ENCODE data around the gene TSPAN18. TPM values are rescaled to one million over a fixed set of nuclear protein-coding genes. Genes with fewer than 3 reads are reported as not detected.

The TSPAN18 gene, protein sequence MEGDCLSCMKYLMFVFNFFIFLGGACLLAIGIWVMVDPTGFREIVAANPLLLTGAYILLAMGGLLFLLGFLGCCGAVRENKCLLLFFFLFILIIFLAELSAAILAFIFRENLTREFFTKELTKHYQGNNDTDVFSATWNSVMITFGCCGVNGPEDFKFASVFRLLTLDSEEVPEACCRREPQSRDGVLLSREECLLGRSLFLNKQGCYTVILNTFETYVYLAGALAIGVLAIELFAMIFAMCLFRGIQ
- total RNA-seq: 10 to 100 TPM; 27.7 to 70.1 (median 50.2) TPM

DNA sequence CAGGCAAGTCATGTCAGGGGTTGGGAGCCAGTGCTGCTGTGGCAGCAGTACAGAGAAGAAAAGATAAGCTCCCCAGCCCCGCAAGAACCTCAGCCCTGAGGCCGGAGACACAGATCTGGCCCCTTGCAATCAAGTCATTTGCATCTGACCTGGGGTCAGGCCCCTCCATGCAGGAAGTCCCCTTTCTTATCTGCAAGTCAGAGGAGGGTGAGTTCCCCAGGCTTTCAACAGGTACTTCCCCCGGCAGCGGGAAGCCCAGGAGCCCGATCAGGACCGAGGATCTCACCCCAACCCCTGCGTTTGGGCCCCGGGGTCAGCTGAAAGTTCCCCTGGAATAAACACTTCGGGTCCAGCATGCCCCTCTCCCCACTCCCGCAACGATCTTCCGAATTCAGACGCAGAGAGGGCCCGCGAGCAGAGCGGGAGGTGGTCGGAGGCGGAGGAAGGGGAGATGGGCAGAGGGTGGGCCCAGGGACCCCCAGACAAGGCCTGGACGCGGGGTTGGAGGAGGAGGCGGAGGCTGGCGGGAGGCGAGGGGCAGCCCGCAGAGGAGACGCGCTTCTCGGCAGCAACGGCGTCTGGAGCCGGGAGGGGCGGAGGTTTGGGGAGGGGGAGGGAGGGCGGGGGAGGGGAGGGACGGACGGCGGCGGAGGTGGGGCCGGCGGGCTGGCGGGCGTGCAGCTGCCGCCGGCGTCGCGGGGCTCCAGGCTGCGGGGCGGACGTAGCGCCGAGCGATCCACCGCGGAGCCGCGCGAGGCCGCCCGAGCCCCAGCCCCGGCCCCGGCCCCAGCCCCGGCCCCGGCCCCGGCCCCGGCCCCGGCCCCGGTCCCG lies at the start of gene TSPAN18:
TSS of gene TSPAN18 (plus strand) at position 680 of the 831 bp plus-strand sequence. CDS start 179,455 bp downstream, outside the sequence.
- Histone ChIP-seq H3K27me3 (no peaks in the 10 kb centered on the region), H3K4me3 (peak within 1 kb of the TSS; percentile 63 to 93 (median 76)), H3K36me3 (no peaks in the 10 kb centered on the region), H3K9me3 (no peaks in the 10 kb centered on the region), H3K27ac (replicated peaks in 1 of 4) (peak within 1 kb of the TSS; percentile 88 to 93 (median 88)), H3K4me1 (peaks cover 42 to 70% (median 63%) of the 10 kb centered on the region in 4 donors)
- no peak for DNase-seq (ENCODE audit: extremely low spot score)
- TF ChIP-seq POLR2AphosphoS5 (IDR thresholded peaks at IDR 0.05) (no peak), EP300 (IDR thresholded peaks at IDR 0.05) (no peak), POLR2A (IDR thresholded peaks at IDR 0.05; ENCODE audit: low read depth) (no peak)
- TF ChIP-seq, protein P1, sequence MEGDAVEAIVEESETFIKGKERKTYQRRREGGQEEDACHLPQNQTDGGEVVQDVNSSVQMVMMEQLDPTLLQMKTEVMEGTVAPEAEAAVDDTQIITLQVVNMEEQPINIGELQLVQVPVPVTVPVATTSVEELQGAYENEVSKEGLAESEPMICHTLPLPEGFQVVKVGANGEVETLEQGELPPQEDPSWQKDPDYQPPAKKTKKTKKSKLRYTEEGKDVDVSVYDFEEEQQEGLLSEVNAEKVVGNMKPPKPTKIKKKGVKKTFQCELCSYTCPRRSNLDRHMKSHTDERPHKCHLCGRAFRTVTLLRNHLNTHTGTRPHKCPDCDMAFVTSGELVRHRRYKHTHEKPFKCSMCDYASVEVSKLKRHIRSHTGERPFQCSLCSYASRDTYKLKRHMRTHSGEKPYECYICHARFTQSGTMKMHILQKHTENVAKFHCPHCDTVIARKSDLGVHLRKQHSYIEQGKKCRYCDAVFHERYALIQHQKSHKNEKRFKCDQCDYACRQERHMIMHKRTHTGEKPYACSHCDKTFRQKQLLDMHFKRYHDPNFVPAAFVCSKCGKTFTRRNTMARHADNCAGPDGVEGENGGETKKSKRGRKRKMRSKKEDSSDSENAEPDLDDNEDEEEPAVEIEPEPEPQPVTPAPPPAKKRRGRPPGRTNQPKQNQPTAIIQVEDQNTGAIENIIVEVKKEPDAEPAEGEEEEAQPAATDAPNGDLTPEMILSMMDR (IDR thresholded peaks at IDR 0.05): no peak
- intact Hi-C loops (cut with DNase I): loop anchor here (1.0 to 5.0 kb wide), 3 partner anchors 51 to 186 kb away; no protein-coding TSS in a partner anchor
- WGBS: 7% methylated on average over 19 of the region's 67 CpGs

- no peak for TF ChIP-seq POLR2A (IDR thresholded peaks at IDR 0.05; ENCODE audit: low read depth)
- TF ChIP-seq, protein P1 (IDR thresholded peaks at IDR 0.05): no peak
- no peak overlapping the region for H3K27ac ChIP-seq (replicated peaks in 1 of 4)
- H3K27me3 ChIP-seq: no peaks in the 10 kb centered on the region
- no peak overlapping the region for H3K4me3 ChIP-seq
- 85% methylated on average over 8 of the region's 9 CpGs for WGBS
- DNase-seq (ENCODE audit: extremely low spot score): no peak
- no peaks in the 10 kb centered on the region for H3K9me3 ChIP-seq
- intact Hi-C loops (cut with DNase I): no loop called here
- H3K4me1 ChIP-seq: no peaks in the 10 kb centered on the region
- no peaks in the 10 kb centered on the region for H3K36me3 ChIP-seq
Observed at GRCh38 chr11:44680982-44681597, 45.7 kb upstream of the TSPAN18 start.

GRCh38 chr11:44681698-44682097 lies 45.1 kb upstream of the TSPAN18 start:
- intact Hi-C loops (cut with DNase I): no loop called here
- no peak overlapping the region for H3K4me3 ChIP-seq
- no peaks in the 10 kb centered on the region for H3K4me1 ChIP-seq
- H3K9me3 ChIP-seq: no peaks in the 10 kb centered on the region
- no peak overlapping the region for H3K27ac ChIP-seq (replicated peaks in 1 of 4)
- no peak for DNase-seq (ENCODE audit: extremely low spot score)
- no peaks in the 10 kb centered on the region for H3K36me3 ChIP-seq
- WGBS: 94% methylated on average over 2 of the region's 2 CpGs
- no peaks in the 10 kb centered on the region for H3K27me3 ChIP-seq
- TF ChIP-seq POLR2AphosphoS5 (IDR thresholded peaks at IDR 0.05) (no peak), POLR2A (IDR thresholded peaks at IDR 0.05; ENCODE audit: low read depth) (no peak), EP300 (IDR thresholded peaks at IDR 0.05) (no peak)
- TF ChIP-seq, protein P1 (IDR thresholded peaks at IDR 0.05): no peak

DNA sequence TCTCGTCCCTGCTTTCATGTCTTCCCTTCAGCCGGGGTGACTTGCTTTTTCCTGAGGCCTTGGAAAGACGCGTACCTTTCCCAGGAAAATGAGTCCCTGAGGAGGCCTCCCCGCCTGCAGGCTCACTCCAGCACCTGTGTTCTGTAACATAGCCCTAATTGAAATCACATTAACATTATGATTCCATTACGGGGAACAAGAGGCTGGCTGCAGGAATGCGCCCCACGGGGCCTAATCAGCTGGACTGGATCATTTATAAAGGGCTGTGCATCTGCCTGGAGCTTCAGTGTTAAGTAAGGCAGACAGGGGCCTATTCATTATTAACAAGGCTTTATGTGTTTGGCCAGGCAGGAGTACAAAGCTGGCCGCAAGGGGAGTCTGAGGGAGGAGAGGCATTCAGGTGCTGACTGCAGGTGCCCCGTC lies 41.9 kb upstream of the TSPAN18 start:
- Histone ChIP-seq H3K27me3 (no peaks in the 10 kb centered on the region), H3K36me3 (no peaks in the 10 kb centered on the region), H3K4me3 (no peak overlapping the region), H3K9me3 (no peaks in the 10 kb centered on the region), H3K4me1 (no peaks in the 10 kb centered on the region), H3K27ac (replicated peaks in 1 of 4) (no peak overlapping the region)
- 78% methylated on average over 6 of the region's 10 CpGs for WGBS
- no peak for DNase-seq (ENCODE audit: extremely low spot score)
- intact Hi-C loops (cut with DNase I): no loop called here
- TF ChIP-seq EP300 (IDR thresholded peaks at IDR 0.05) (no peak), POLR2A (IDR thresholded peaks at IDR 0.05; ENCODE audit: low read depth) (no peak), POLR2AphosphoS5 (IDR thresholded peaks at IDR 0.05) (no peak)
- TF ChIP-seq, protein P1 (IDR thresholded peaks at IDR 0.05): no peak
